Activated CD8-positive, alpha-beta T cell treated with anti-CD3 and anti-CD28 coated beads for 36 hours (primary cell): ENCODE data around the gene FIBCD1. TPM values are rescaled to one million over a fixed set of nuclear protein-coding genes. Genes with fewer than 3 reads are reported as not detected.

Experiments
- ATAC-seq: fragments of 200-7000 bp; cut with Tn5 transposase; one replicate; pipeline ENCODE4 v1.10.0; 2021; ENCODE audit warnings: mild to moderate bottlenecking, moderate library complexity
- CTCF ChIA-PET: fragments of 350-600 bp; sonication (Branson Sonifier 250); formaldehyde crosslinking; loops from one replicate; lab custom pipeline; 2021; ENCODE audit warnings: antibody characterized with exemption; lab: Charles Lee
- POLR2A ChIA-PET: fragments of 350-600 bp; sonication (Branson Sonifier 250); formaldehyde crosslinking; loops from one replicate; lab custom pipeline; 2021; ENCODE audit warnings: antibody characterized with exemption; lab: Charles Lee
- DNase-seq: peaks from one replicate; pipeline ENCODE4 v3.0.0-alpha.2; 2020
- H3K27ac Mint-ChIP-seq: one replicate; pipeline ENCODE4 v1.8.0; 2021; ENCODE audit warnings: mild to moderate bottlenecking, mixed read lengths
- H3K27me3 Mint-ChIP-seq: one replicate; pipeline ENCODE4 v1.8.0; 2021; ENCODE audit warnings: mixed read lengths
- H3K36me3 Mint-ChIP-seq: one replicate; pipeline ENCODE4 v1.8.0; 2021; ENCODE audit warnings: low read depth, mixed read lengths
- H3K4me1 Mint-ChIP-seq: one replicate; pipeline ENCODE4 v1.8.0; 2021; ENCODE audit warnings: low read depth, mixed read lengths
- H3K4me3 Mint-ChIP-seq: one replicate; pipeline ENCODE4 v1.8.0; 2021; ENCODE audit warnings: mild to moderate bottlenecking, moderate library complexity, mixed read lengths
- H3K9me3 Mint-ChIP-seq: one replicate; pipeline ENCODE4 v1.8.0; 2021; ENCODE audit warnings: mixed read lengths
- CTCF ChIP-seq: fragments of 200-600 bp; IDR thresholded peaks from one replicate; pipeline ENCODE4 v1.8.0; 2022; ENCODE audit warnings: antibody characterized with exemption, mild to moderate bottlenecking
- intact Hi-C: fragments of 100-400 bp; cut with micrococcal nuclease; formaldehyde crosslinking; loops from one replicate; pipeline ENCODE4 v1.10.0; 2022
- total RNA-seq, 2 experiments: library from RNA; stranded (reverse); gene quantifications; one replicate each; pipeline ENCODE4 v1.2.3, GENCODE V29; 2021

The FIBCD1 gene
- total RNA-seq, 2 experiments from 2014 or later = not detected

- DNase-seq (no peak), ATAC-seq (no peak)
- no peak overlapping the region for H3K27ac Mint-ChIP-seq
- no peaks in the 10 kb centered on the region for H3K4me1 Mint-ChIP-seq
- peaks cover 1% of the 10 kb centered on the region for H3K36me3 Mint-ChIP-seq
- POLR2A ChIA-PET = no interaction called here
- no peak overlapping the region for H3K4me3 Mint-ChIP-seq
- CTCF ChIA-PET = interaction anchor here (1.0 kb wide), 2 partner anchors 10 to 189 kb away, joined by 3 read pairs; no protein-coding TSS in a partner anchor
- H3K27me3 Mint-ChIP-seq = no peaks in the 10 kb centered on the region
- TF ChIP-seq CTCF = no peak
- intact Hi-C loops = no loop called here
- no peaks in the 10 kb centered on the region for H3K9me3 Mint-ChIP-seq
Measured at GRCh38 chr9:130890124-130890523, 48.9 kb downstream of the FIBCD1 start.

- H3K36me3 Mint-ChIP-seq = peaks cover 4% of the 10 kb centered on the region
Measured at GRCh38 chr9:130888146-130888885, 50.7 kb downstream of the FIBCD1 start.

GRCh38 chr9:130887494-130888144 is 51.4 kb downstream of the FIBCD1 start:
- H3K4me3 Mint-ChIP-seq = no peak overlapping the region
- ChIA-PET POLR2A (no interaction called here), CTCF (no interaction called here)
- intact Hi-C loops = no loop called here
- no peak for TF ChIP-seq CTCF
- no peak overlapping the region for H3K27ac Mint-ChIP-seq
- H3K4me1 Mint-ChIP-seq = no peaks in the 10 kb centered on the region
- no peaks in the 10 kb centered on the region for H3K9me3 Mint-ChIP-seq
- H3K36me3 Mint-ChIP-seq = peaks cover 4% of the 10 kb centered on the region
- DNase-seq (no peak), ATAC-seq (no peak)
- no peaks in the 10 kb centered on the region for H3K27me3 Mint-ChIP-seq

More at GRCh38 chr9:130888146-130888885, 50.7 kb downstream of the FIBCD1 start:
- H3K4me3 Mint-ChIP-seq = no peak overlapping the region
- ATAC-seq (no peak), DNase-seq (no peak)
- no peaks in the 10 kb centered on the region for H3K27me3 Mint-ChIP-seq
- H3K4me1 Mint-ChIP-seq = no peaks in the 10 kb centered on the region
- CTCF ChIA-PET = interaction anchor here (1.0 kb wide), 1 partner anchor 158 kb away, joined by 3 read pairs; no protein-coding TSS in a partner anchor
- H3K9me3 Mint-ChIP-seq = no peaks in the 10 kb centered on the region
- POLR2A ChIA-PET = no interaction called here
- no peak for TF ChIP-seq CTCF
- intact Hi-C loops = no loop called here
- H3K27ac Mint-ChIP-seq = no peak overlapping the region

- Mint-ChIP-seq H3K9me3 (no peaks in the 10 kb centered on the region), H3K27me3 (no peaks in the 10 kb centered on the region), H3K27ac (no peak overlapping the region), H3K4me3 (no peak overlapping the region), H3K36me3 (peaks cover 4% of the 10 kb centered on the region), H3K4me1 (no peaks in the 10 kb centered on the region)
- intact Hi-C loops = no loop called here
- CTCF ChIA-PET = no interaction called here
- TF ChIP-seq CTCF = no peak
- POLR2A ChIA-PET = no interaction called here
- no peak for ATAC-seq
- DNase-seq = no peak
Measured at GRCh38 chr9:130886981-130887380, 52.1 kb downstream of the FIBCD1 start.
